ENCODE results near the gene HCFC1R1.

HCFC1R1 gene

DNA sequence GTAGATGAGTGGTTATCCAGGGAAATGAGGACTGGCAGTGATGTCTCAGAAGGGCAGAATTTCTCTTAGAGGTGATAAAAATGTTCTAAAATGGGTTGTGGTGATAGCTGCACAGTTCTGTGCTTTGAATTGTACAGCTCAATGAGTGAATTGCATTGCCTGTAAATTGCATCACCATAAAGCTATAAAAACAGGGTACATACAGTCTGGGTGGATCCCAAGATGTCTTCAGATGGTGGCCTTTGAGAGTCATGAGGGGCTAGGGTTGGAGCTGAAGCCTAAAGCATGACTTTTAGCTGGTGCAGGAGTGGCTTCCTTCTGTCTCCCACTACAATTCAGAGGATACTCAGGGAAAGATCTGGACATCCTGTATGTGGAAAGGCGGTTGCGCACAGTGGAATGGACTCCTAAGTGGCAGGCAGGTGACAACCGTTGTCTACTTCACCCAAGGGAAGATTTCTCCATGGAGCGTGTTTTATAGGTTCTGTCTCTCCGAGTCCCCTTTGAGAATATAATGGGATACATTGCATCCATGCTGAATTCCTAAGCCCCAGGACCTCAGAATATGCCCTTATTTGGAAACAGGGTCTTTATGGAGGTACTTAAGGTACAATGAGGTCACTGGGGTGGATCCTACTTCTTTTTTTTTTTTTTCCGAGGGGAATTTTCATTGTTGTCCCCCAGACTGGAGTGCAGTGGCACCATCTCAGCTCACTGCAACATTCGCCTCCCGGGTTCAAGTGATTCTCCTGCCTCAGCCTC lies 40.1 kb upstream of the HCFC1R1 start:
- no peaks in the 10 kb centered on the region for H3K36me3 ChIP-seq (replicated peaks; ENCODE audit: insufficient read depth, low read length)
- H3K9me2 ChIP-seq (replicated peaks; ENCODE audit: insufficient read depth, low read length), result no peaks in the 10 kb centered on the region
- H3K9me3 ChIP-seq (replicated peaks; ENCODE audit: insufficient read depth, low read length), result no peaks in the 10 kb centered on the region
- H3K9ac ChIP-seq (ENCODE audit: low read length), result no peak overlapping the region
- no peaks in the 10 kb centered on the region for H4K20me1 ChIP-seq (ENCODE audit: insufficient read depth, low read length)
- peaks cover 65% of the 10 kb centered on the region for H3K27me3 ChIP-seq (replicated peaks; ENCODE audit: insufficient read depth, low read length)
- no peaks in the 10 kb centered on the region for H3F3A ChIP-seq (ENCODE audit: insufficient read depth, low read length)
- H3K79me2 ChIP-seq (ENCODE audit: low read length), result no peaks in the 10 kb centered on the region
- no peak overlapping the region for H3K4me3 ChIP-seq (ENCODE audit: low read length)
- H3K27ac ChIP-seq (ENCODE audit: low read length), result no peak overlapping the region
- H3K4me1 ChIP-seq (ENCODE audit: low read length), result peaks cover 12% of the 10 kb centered on the region; the same call in 1 of the 2 replicates
- DNase-seq, result no peak
- TF ChIP-seq EZH2phosphoT487 (IDR thresholded peaks at IDR 0.05; ENCODE audit: low read length), result no peak
- no peak for TF ChIP-seq EZH2 (optimal IDR thresholded peaks at IDR 0.05; ENCODE audit: low read depth, low read length)
- TF ChIP-seq, protein P1, sequence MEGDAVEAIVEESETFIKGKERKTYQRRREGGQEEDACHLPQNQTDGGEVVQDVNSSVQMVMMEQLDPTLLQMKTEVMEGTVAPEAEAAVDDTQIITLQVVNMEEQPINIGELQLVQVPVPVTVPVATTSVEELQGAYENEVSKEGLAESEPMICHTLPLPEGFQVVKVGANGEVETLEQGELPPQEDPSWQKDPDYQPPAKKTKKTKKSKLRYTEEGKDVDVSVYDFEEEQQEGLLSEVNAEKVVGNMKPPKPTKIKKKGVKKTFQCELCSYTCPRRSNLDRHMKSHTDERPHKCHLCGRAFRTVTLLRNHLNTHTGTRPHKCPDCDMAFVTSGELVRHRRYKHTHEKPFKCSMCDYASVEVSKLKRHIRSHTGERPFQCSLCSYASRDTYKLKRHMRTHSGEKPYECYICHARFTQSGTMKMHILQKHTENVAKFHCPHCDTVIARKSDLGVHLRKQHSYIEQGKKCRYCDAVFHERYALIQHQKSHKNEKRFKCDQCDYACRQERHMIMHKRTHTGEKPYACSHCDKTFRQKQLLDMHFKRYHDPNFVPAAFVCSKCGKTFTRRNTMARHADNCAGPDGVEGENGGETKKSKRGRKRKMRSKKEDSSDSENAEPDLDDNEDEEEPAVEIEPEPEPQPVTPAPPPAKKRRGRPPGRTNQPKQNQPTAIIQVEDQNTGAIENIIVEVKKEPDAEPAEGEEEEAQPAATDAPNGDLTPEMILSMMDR (IDR thresholded peaks at IDR 0.05; ENCODE audit: low read length), result no peak
- no peak overlapping the region for H3K4me2 ChIP-seq (ENCODE audit: low read depth, low read length)
- H2AFZ ChIP-seq (ENCODE audit: low read length), result no peak overlapping the region

DNA sequence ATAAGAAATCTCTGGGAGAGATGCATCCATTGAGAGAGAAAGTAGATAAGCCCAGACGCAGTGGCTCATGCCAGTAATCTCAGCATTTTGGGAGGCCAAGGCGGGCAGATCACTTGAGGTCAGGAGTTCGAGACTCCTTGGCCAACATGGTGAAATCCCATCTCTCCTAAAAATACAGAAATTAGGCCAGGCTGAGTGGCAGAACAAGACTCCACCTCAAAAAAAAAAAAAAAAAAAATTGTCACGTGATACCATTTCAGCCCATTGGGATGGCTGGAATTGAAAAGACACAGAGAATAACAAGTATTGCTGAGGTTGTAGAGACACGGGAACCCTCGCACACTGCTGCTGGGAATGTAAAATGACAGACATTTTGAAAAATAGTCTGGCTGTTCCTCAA lies 38.8 kb upstream of the HCFC1R1 start:
- Histone ChIP-seq H3K4me2 (ENCODE audit: low read depth, low read length) (no peak overlapping the region), H3K36me3 (replicated peaks; ENCODE audit: insufficient read depth, low read length) (no peaks in the 10 kb centered on the region), H2AFZ (ENCODE audit: low read length) (no peak overlapping the region), H3K27ac (ENCODE audit: low read length) (no peak overlapping the region), H3K9me3 (replicated peaks; ENCODE audit: insufficient read depth, low read length) (no peaks in the 10 kb centered on the region), H3F3A (ENCODE audit: insufficient read depth, low read length) (no peaks in the 10 kb centered on the region), H4K20me1 (ENCODE audit: insufficient read depth, low read length) (no peaks in the 10 kb centered on the region), H3K27me3 (replicated peaks; ENCODE audit: insufficient read depth, low read length) (peaks cover 74% of the 10 kb centered on the region), H3K4me1 (ENCODE audit: low read length) (peaks cover 12% of the 10 kb centered on the region; the same call in 1 of the 2 replicates), H3K79me2 (ENCODE audit: low read length) (no peaks in the 10 kb centered on the region), H3K4me3 (ENCODE audit: low read length) (no peak overlapping the region), H3K9ac (ENCODE audit: low read length) (no peak overlapping the region), H3K9me2 (replicated peaks; ENCODE audit: insufficient read depth, low read length) (no peaks in the 10 kb centered on the region)
- TF ChIP-seq, protein P1 (IDR thresholded peaks at IDR 0.05; ENCODE audit: low read length), result no peak
- TF ChIP-seq EZH2 (optimal IDR thresholded peaks at IDR 0.05; ENCODE audit: low read depth, low read length) (no peak), EZH2phosphoT487 (IDR thresholded peaks at IDR 0.05; ENCODE audit: low read length) (no peak)
- DNase-seq, result no peak

DNA sequence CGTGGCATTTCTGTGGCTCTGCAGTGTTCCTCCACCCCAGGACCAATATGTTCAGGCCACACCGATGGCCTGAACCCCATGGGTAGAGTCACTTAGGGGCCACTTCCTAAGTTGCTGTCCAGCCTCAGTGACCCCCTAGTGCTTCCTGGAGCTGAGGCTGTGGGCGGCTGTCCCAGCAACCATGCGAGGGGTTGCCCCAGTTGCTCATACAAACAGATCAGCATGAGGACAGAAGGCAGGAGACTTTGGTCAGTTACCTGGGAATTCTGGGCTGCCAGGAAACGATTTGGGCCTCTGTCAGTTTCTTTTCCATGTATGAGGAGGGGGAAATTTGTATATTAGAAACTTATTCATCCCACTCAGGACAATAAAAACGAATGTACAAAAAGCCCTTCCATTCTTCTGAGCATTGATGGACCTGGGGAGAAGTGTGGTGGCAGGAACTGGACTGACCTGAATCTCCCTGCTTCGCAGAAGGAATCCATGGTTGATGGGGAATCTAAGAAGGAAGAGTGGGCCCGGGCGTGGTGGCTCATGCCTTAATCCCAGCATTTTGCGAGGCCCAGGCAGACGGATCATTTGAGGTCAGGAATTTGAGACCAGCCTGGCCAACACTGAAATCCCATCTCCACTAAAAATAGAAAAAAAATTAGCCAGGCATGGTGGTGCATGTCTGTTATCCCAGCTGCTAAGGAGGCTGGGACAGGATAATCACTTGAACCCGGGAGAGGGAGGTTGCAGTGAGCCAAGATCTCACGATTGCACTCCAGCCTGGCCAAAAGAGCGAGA lies 36.8 kb upstream of the HCFC1R1 start:
- Histone ChIP-seq H3K27me3 (replicated peaks; ENCODE audit: insufficient read depth, low read length) (peaks cover 78% of the 10 kb centered on the region), H3K4me3 (ENCODE audit: low read length) (no peak overlapping the region), H3K4me2 (ENCODE audit: low read depth, low read length) (no peak overlapping the region), H3K9me2 (replicated peaks; ENCODE audit: insufficient read depth, low read length) (no peaks in the 10 kb centered on the region), H3K27ac (ENCODE audit: low read length) (no peak overlapping the region), H3K9me3 (replicated peaks; ENCODE audit: insufficient read depth, low read length) (no peaks in the 10 kb centered on the region), H3K79me2 (ENCODE audit: low read length) (no peaks in the 10 kb centered on the region), H4K20me1 (ENCODE audit: insufficient read depth, low read length) (no peaks in the 10 kb centered on the region), H3K9ac (ENCODE audit: low read length) (no peak overlapping the region), H3F3A (ENCODE audit: insufficient read depth, low read length) (no peaks in the 10 kb centered on the region), H2AFZ (ENCODE audit: low read length) (no peak overlapping the region), H3K4me1 (ENCODE audit: low read length) (peaks cover 11% of the 10 kb centered on the region; the same call in 1 of the 2 replicates), H3K36me3 (replicated peaks; ENCODE audit: insufficient read depth, low read length) (no peaks in the 10 kb centered on the region)
- TF ChIP-seq EZH2 (optimal IDR thresholded peaks at IDR 0.05; ENCODE audit: low read depth, low read length) (no peak), EZH2phosphoT487 (IDR thresholded peaks at IDR 0.05; ENCODE audit: low read length) (no peak)
- TF ChIP-seq, protein P1 (IDR thresholded peaks at IDR 0.05; ENCODE audit: low read length), result no peak
- DNase-seq, result no peak
